MM.1S (cell line): Measurements from ENCODE around the gene PRG3.

ENCODE experiments used
- CTCF ChIP-seq: fragments of 300-600 bp; sonication (generic); IDR thresholded peaks from 2 replicates; pipeline ENCODE4 v1.5.1; 2016; ENCODE audit warnings: antibody characterized with exemption, low read length, mixed read lengths
- EZH2 ChIP-seq: fragments of 300-600 bp; sonication (generic); optimal IDR thresholded peaks from 2 replicates; pipeline ENCODE3; 2017; ENCODE audit warnings: low read depth, mild to moderate bottlenecking, antibody characterized with exemption, low read length, mixed read lengths
- EZH2phosphoT487 ChIP-seq: fragments of 300-600 bp; sonication (generic); IDR thresholded peaks from 2 replicates; pipeline ENCODE4 v1.6.1; 2018; ENCODE audit warnings: antibody characterized with exemption, low read length

GRCh38 chr11:57405271-57405860 lies 24.4 kb upstream of the PRG3 start:
- TF ChIP-seq CTCF (no peak), EZH2 (no peak), EZH2phosphoT487 (no peak)
